Measurements from ENCODE around the gene FBXW8.

DNA sequence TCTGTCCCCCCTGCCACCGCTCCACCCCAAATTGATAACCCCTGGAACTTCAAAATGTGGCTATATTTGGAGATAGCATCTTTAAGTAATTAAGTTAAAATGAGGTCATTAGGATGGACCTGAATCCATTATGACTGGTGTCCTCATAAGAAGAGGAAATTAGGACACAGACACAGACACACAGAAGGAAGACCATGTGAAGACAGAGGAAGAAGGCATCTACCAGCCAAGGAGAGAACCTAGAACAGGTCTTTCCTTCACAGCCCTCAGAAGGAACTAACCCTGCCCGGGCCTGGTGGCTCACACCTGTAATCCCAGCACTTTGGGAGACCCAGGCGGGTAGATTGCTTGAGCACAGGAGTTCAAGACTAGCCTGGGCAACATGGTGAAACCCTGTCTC, 25.9 kb upstream of the FBXW8 start:
- TF ChIP-seq POLR2A (IDR thresholded peaks at IDR 0.05; ENCODE audit: low read depth, low read length) (no peak), POLR2AphosphoS5 (IDR thresholded peaks at IDR 0.05; ENCODE audit: low read depth, low read length) (no peak)
